ENCODE data around the gene C16orf78. TPM values are rescaled to one million over a fixed set of nuclear protein-coding genes. Genes with fewer than 3 reads are reported as not detected.

Gene C16orf78
- total RNA-seq, 4 donors from 2014 or later = not detected

GRCh38 chr16:49338611-49339265, 34.9 kb upstream of the C16orf78 start:
- TF ChIP-seq POLR2A (IDR thresholded peaks at IDR 0.05) = no peak
- no peak for TF ChIP-seq EP300 (IDR thresholded peaks at IDR 0.05)
- TF ChIP-seq POLR2AphosphoS5 (IDR thresholded peaks at IDR 0.05) = no peak
- TF ChIP-seq CTCF (IDR thresholded peaks at IDR 0.05) = no peak
- Histone ChIP-seq H3K27ac (no peak overlapping the region), H3K36me3 (no peaks in the 10 kb centered on the region), H3K27me3 (peaks cover 67% of the 10 kb centered on the region), H3K4me1 (no peaks in the 10 kb centered on the region), H3K9me3 (no peaks in the 10 kb centered on the region), H3K4me3 (no peak overlapping the region)
- WGBS, 2 donors (ENCODE audit: low coverage in 1 of 2) = 60 to 68% methylated on average over 7 to 10 of the region's 10 CpGs
- ATAC-seq = no peak

DNA sequence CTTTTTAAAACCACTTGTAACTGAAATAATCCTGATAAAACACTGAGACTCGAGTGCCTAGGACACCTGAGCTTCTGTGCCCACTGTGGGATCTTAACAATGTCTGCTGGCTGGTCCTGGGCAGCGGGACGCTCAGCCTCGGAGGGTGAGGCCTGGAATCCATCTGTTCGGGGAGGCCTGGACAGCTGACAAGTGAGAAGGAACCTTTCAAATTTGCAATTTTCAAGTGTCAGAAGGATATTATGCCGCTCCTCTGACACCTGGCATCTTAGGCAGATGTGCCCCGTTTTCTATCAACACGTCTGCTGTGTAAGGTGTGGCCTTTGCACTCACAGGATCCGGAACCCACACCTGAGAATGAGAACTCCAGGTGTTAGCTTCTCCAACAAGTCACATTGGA, 33.1 kb upstream of the C16orf78 start:
- TF ChIP-seq CTCF (IDR thresholded peaks at IDR 0.05) (no peak), POLR2A (IDR thresholded peaks at IDR 0.05) (no peak), POLR2AphosphoS5 (IDR thresholded peaks at IDR 0.05) (no peak), EP300 (IDR thresholded peaks at IDR 0.05) (no peak)
- H3K9me3 ChIP-seq = no peaks in the 10 kb centered on the region
- H3K4me3 ChIP-seq = no peak overlapping the region
- H3K4me1 ChIP-seq = no peaks in the 10 kb centered on the region
- no peak overlapping the region for H3K27ac ChIP-seq
- peaks cover 78% of the 10 kb centered on the region for H3K27me3 ChIP-seq
- no peaks in the 10 kb centered on the region for H3K36me3 ChIP-seq
- no peak for ATAC-seq
- WGBS, 2 donors (ENCODE audit: low coverage in 1 of 2) = 72 to 77% methylated on average over 8 to 9 of the region's 9 CpGs

GRCh38 chr16:49341706-49342105, 31.9 kb upstream of the C16orf78 start:
- no peaks in the 10 kb centered on the region for H3K36me3 ChIP-seq
- no peaks in the 10 kb centered on the region for H3K9me3 ChIP-seq
- TF ChIP-seq EP300 (IDR thresholded peaks at IDR 0.05) (no peak), POLR2AphosphoS5 (IDR thresholded peaks at IDR 0.05) (no peak), POLR2A (IDR thresholded peaks at IDR 0.05) (no peak), CTCF (IDR thresholded peaks at IDR 0.05) (no peak)
- no peak overlapping the region for H3K4me3 ChIP-seq
- no peak for ATAC-seq
- WGBS, 2 donors (ENCODE audit: low coverage in 1 of 2) = 67% methylated on average over 4 of the region's 4 CpGs; no CpG with 5 or more reads in 1 of the 2 donors
- H3K4me1 ChIP-seq = no peaks in the 10 kb centered on the region
- H3K27me3 ChIP-seq = peaks cover 84% of the 10 kb centered on the region
- no peak overlapping the region for H3K27ac ChIP-seq

DNA sequence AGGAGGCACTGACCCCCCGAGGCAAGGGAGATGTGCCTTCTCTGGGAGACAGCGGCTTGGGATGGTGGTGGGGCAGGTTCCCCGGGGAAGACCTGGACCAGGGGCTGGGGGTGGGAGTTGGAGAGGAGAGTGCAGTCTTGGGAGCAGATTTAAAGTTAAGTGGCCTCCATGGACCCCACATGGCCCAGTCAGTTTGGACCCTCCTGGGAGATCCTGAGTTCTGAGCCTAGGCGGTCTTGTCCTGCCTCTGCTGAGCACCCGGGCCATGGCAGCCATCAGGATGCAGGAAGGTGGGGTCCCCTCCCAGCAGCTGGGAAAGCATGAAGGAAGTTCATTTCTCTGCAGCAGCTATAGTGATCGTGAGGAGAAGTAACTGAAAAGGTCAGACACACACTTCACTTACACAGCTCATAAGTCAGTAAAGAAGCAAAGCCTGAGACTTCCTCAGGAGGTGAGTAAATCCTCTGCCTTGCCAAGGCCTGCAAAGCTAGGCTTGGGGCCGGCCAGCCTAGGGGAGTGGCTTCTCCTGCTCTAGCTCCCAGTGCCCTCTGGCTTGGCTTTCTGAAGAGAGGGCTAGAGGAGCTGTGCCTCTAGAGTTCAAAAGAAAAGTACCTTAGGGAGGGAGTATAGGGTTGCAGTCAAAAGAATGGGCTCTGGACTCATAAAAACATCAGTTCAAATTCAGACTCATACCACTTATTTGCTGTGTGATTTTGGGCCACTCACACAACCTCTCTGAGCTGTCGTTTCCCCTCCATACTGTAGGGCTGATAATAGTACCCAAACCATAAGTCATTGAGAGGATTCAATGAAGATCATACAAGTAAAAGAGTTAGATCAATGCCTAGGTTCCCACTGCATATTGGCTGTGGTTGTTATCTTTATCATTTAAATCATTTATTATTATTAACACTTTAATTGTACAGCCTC, 31.0 kb upstream of the C16orf78 start:
- Histone ChIP-seq H3K36me3 (no peaks in the 10 kb centered on the region), H3K9me3 (no peaks in the 10 kb centered on the region), H3K4me3 (no peak overlapping the region), H3K27me3 (peaks cover 84% of the 10 kb centered on the region), H3K27ac (no peak overlapping the region), H3K4me1 (no peaks in the 10 kb centered on the region)
- no peak for ATAC-seq
- 28 to 56% methylated on average over 3 to 4 of the region's 8 CpGs for WGBS, 2 donors (ENCODE audit: low coverage in 1 of 2)
- no peak for TF ChIP-seq POLR2AphosphoS5 (IDR thresholded peaks at IDR 0.05)
- no peak for TF ChIP-seq EP300 (IDR thresholded peaks at IDR 0.05)
- no peak for TF ChIP-seq CTCF (IDR thresholded peaks at IDR 0.05)
- no peak for TF ChIP-seq POLR2A (IDR thresholded peaks at IDR 0.05)

Data from gastroesophageal sphincter (tissue), 4 donors.